DOHH2 (cell line): Measurements from ENCODE around the gene YIPF1.
A peak's percentile ranks its signal among the peaks of the same experiment; 100 is the strongest.

ENCODE experiments used
- CTCF ChIP-seq: fragments of 200-600 bp; sonication (generic); IDR thresholded peaks from one replicate; pipeline ENCODE4 v1.5.1; 2014; ENCODE audit warnings: antibody characterized with exemption, mild to moderate bottlenecking, low read depth, low read length; ENCODE audit not compliant: poor library complexity, severe bottlenecking
- EZH2phosphoT487 ChIP-seq: fragments of 200-600 bp; sonication (generic); IDR thresholded peaks from 2 replicates; pipeline ENCODE4 v1.6.1; 2017; ENCODE audit warnings: borderline replicate concordance, mild to moderate bottlenecking, antibody characterized with exemption, low read length, moderate library complexity, mixed read lengths

DNA sequence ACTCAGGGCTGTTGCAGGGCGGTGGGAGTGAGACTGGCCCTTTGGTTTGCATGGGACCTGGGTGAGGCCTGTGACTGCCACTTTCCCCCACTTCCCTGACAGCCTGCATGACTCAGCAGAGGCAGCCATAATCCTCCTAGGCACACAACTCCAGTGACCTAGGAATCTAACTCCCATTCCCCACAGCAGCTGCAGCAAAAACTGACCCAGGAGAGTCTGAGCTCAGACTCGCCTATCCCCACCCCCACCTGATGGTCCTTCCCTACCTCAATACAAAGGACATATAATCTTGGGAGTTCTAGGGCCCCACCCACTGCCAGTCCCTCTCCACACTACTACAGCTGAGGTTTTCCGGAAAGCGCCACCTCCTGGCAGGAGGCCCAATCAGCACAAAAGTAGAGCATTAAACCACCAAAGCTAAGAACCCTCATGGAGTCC is 78.2 kb downstream of the YIPF1 start:
- TF ChIP-seq CTCF (peak; percentile 69), EZH2phosphoT487 (no peak)
